ENCODE measurements around the gene TTC17. TPM values are rescaled to one million over a fixed set of nuclear protein-coding genes. Genes with fewer than 3 reads are reported as not detected.

TTC17 gene
- total RNA-seq, 1 donor from 2014 or later, result 93.7 TPM

GRCh38 chr11:43508511-43508918 is 149.8 kb downstream of the TTC17 start:
- peaks cover 1% of the 10 kb centered on the region for H3K4me1 Mint-ChIP-seq (ENCODE audit: unreplicated experiment)
- H3K27ac Mint-ChIP-seq (ENCODE audit: unreplicated experiment), result no peak overlapping the region
- H3K9me3 Mint-ChIP-seq (ENCODE audit: unreplicated experiment), result peaks cover 8% of the 10 kb centered on the region
- no peaks in the 10 kb centered on the region for H3K27me3 Mint-ChIP-seq (ENCODE audit: unreplicated experiment)
- no peak for DNase-seq (ENCODE audit: extremely low spot score, unreplicated experiment)
- no peak for TF ChIP-seq CTCF (IDR thresholded peaks at IDR 0.05)
- no peaks in the 10 kb centered on the region for H3K36me3 Mint-ChIP-seq (ENCODE audit: unreplicated experiment)
- H3K4me3 Mint-ChIP-seq (ENCODE audit: unreplicated experiment), result no peak overlapping the region

GRCh38 chr11:43511959-43512358 is 153.2 kb downstream of the TTC17 start:
- no peaks in the 10 kb centered on the region for H3K36me3 Mint-ChIP-seq (ENCODE audit: unreplicated experiment)
- no peaks in the 10 kb centered on the region for H3K27me3 Mint-ChIP-seq (ENCODE audit: unreplicated experiment)
- H3K27ac Mint-ChIP-seq (ENCODE audit: unreplicated experiment), result no peak overlapping the region

GRCh38 chr11:43515090-43515489 is 156.4 kb downstream of the TTC17 start:
- Mint-ChIP-seq H3K4me3 (ENCODE audit: unreplicated experiment) (no peak overlapping the region), H3K9me3 (ENCODE audit: unreplicated experiment) (peaks cover 10% of the 10 kb centered on the region), H3K27ac (ENCODE audit: unreplicated experiment) (no peak overlapping the region), H3K4me1 (ENCODE audit: unreplicated experiment) (no peaks in the 10 kb centered on the region), H3K36me3 (ENCODE audit: unreplicated experiment) (no peaks in the 10 kb centered on the region), H3K27me3 (ENCODE audit: unreplicated experiment) (no peaks in the 10 kb centered on the region)
- TF ChIP-seq CTCF (IDR thresholded peaks at IDR 0.05), result no peak
- DNase-seq (ENCODE audit: extremely low spot score, unreplicated experiment), result no peak

More at GRCh38 chr11:43511959-43512358, 153.2 kb downstream of the TTC17 start:
- peaks cover 1% of the 10 kb centered on the region for H3K4me1 Mint-ChIP-seq (ENCODE audit: unreplicated experiment)
- DNase-seq (ENCODE audit: extremely low spot score, unreplicated experiment), result no peak
- no peak for TF ChIP-seq CTCF (IDR thresholded peaks at IDR 0.05)
- peaks cover 10% of the 10 kb centered on the region for H3K9me3 Mint-ChIP-seq (ENCODE audit: unreplicated experiment)
- no peak overlapping the region for H3K4me3 Mint-ChIP-seq (ENCODE audit: unreplicated experiment)

GRCh38 chr11:43516316-43516850 is 157.7 kb downstream of the TTC17 start:
- no peak for DNase-seq (ENCODE audit: extremely low spot score, unreplicated experiment)
- H3K4me3 Mint-ChIP-seq (ENCODE audit: unreplicated experiment), result no peak overlapping the region
- no peak overlapping the region for H3K27ac Mint-ChIP-seq (ENCODE audit: unreplicated experiment)
- H3K36me3 Mint-ChIP-seq (ENCODE audit: unreplicated experiment), result no peaks in the 10 kb centered on the region
- peaks cover 10% of the 10 kb centered on the region for H3K9me3 Mint-ChIP-seq (ENCODE audit: unreplicated experiment)
- TF ChIP-seq CTCF (IDR thresholded peaks at IDR 0.05), result no peak
- no peaks in the 10 kb centered on the region for H3K4me1 Mint-ChIP-seq (ENCODE audit: unreplicated experiment)
- no peaks in the 10 kb centered on the region for H3K27me3 Mint-ChIP-seq (ENCODE audit: unreplicated experiment)

GRCh38 chr11:43517518-43517917 is 158.8 kb downstream of the TTC17 start:
- Mint-ChIP-seq H3K36me3 (ENCODE audit: unreplicated experiment) (no peaks in the 10 kb centered on the region), H3K27me3 (ENCODE audit: unreplicated experiment) (no peaks in the 10 kb centered on the region), H3K9me3 (ENCODE audit: unreplicated experiment) (peaks cover 7% of the 10 kb centered on the region), H3K27ac (ENCODE audit: unreplicated experiment) (no peak overlapping the region), H3K4me3 (ENCODE audit: unreplicated experiment) (no peak overlapping the region), H3K4me1 (ENCODE audit: unreplicated experiment) (no peaks in the 10 kb centered on the region)
- no peak for DNase-seq (ENCODE audit: extremely low spot score, unreplicated experiment)
- TF ChIP-seq CTCF (IDR thresholded peaks at IDR 0.05), result no peak

Data from osteocyte (in vitro differentiated cells).